ENCODE measurements around the gene INKA1. TPM values are rescaled to one million over a fixed set of nuclear protein-coding genes. Genes with fewer than 3 reads are reported as not detected.
A peak's percentile ranks its signal among the peaks of the same experiment; 100 is the strongest.
"Not testable (repeated sequence)": the region's sequence is repeated elsewhere in the genome, so short reads cannot be mapped to it uniquely, and the experiment has no call there.

INKA1 gene
- polyA plus RNA-seq, 1 donor, result 4.6 TPM

DNA sequence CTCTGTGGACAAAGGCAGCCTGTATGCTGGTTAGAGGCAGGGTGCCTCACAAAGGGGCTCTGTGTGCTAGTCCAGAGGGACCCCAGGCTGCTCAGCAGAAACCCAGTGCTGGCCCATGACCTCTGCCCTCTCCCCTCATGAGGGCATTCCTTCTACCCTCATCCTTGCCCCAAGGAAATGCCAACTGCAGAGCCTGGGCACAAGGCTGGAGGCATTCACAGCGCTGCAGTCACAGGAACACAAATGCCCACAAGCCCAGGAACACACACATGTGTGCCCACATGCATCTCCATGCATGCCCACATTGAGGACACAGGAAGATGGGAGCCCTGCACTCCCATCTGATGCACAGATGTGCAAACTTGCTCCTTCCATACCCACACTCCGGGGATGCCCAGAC is 3.8 kb downstream of the INKA1 start:
- Histone ChIP-seq H3K4me1 (ENCODE audit: control insufficient read depth, insufficient read depth, low read length) (peaks cover 31% of the 10 kb centered on the region), H3K27me3 (ENCODE audit: control insufficient read depth, insufficient read depth, low read length) (peaks cover 14% of the 10 kb centered on the region), H3K36me3 (ENCODE audit: control insufficient read depth, insufficient read depth, low read length) (peaks cover 30% of the 10 kb centered on the region), H3K9me3 (ENCODE audit: control insufficient read depth, low read depth, low read length) (no peaks in the 10 kb centered on the region), H3K4me3 (ENCODE audit: low read length) (no peak overlapping the region), H3K27ac (ENCODE audit: low read length) (peak overlapping the region; percentile 58)
- WGBS (ENCODE audit: insufficient coverage, low lambda C conversion rate), result no CpG with 5 or more reads among the region's 2 CpGs
- DNase-seq, result no peak

DNA sequence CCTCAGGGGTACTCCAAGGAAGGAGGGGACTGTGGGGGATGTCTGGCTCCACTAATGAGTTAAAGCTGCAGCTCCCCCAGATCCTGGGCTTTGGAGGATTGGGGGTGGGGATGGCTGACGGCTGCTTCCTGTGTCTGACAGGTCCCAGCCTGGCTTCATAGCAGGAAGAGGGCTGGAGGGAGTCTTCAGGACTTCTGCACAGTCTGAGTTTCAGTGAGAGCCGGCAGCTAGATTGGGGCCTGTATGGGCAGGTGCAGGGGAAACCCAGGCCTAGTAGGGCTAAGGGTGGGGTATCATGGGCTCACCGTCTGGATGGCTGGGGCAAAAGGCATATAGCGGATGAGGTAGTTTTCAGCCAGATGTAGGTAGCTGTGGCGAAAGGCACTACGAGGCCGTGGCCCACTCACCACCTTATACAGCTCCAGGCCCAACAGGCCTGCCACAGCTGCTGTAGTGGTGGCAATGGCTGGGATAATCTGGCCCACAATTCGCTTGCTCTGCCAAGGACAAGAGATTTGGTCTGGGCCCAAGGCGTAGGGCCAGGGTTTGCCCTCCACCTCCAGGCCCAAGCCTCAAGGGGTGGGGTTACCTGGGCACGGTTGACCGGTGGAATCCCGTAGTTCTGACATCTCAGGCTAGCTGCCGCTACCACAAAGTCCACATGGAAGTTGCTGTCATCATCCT is 4.5 kb downstream of the INKA1 start:
- no CpG with 5 or more reads among the region's 13 CpGs for WGBS (ENCODE audit: insufficient coverage, low lambda C conversion rate)
- no peak for DNase-seq
- Histone ChIP-seq H3K4me3 (ENCODE audit: low read length) (no peak overlapping the region), H3K27ac (ENCODE audit: low read length) (peak overlapping the region; percentile 58), H3K27me3 (ENCODE audit: control insufficient read depth, insufficient read depth, low read length) (peaks cover 13% of the 10 kb centered on the region), H3K36me3 (ENCODE audit: control insufficient read depth, insufficient read depth, low read length) (peaks cover 37% of the 10 kb centered on the region), H3K9me3 (ENCODE audit: control insufficient read depth, low read depth, low read length) (no peaks in the 10 kb centered on the region), H3K4me1 (ENCODE audit: control insufficient read depth, insufficient read depth, low read length) (peaks cover 29% of the 10 kb centered on the region)

DNA sequence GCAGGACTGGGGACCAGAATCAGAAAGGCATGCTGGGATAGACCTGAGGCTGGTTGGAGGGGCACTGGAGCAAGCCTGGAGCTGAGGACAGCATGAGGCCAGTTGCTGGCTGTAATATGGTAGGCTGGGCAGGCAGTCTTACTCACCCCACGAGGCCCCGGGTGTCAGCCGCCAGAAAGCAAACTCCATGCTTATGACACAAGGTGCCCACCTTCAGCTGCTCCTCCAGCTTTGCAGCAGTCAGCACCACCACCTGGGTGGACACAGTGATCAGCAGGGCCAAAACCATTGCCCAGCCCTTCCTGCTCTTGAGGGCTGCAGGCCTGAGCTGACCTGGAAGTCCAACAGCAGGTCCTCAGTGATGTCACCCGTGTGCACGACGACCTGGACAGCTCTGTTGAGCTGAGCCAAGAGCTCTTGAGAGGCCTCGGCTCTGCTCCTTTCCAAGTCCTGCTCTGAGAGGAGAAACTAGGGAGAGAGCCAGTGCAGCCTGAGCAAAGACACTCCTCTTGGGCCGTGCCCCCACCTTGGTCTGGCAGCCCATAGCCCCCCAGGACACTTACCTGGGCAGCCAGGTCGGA is 9.9 kb downstream of the INKA1 start:
- peak overlapping the region; percentile 36 for H3K4me3 ChIP-seq (ENCODE audit: low read length)
- H3K9me3 ChIP-seq (ENCODE audit: control insufficient read depth, low read depth, low read length), result no peaks in the 10 kb centered on the region
- H3K36me3 ChIP-seq (ENCODE audit: control insufficient read depth, insufficient read depth, low read length), result peaks cover 34% of the 10 kb centered on the region
- DNase-seq, result no peak
- peaks cover 16% of the 10 kb centered on the region for H3K4me1 ChIP-seq (ENCODE audit: control insufficient read depth, insufficient read depth, low read length)
- H3K27me3 ChIP-seq (ENCODE audit: control insufficient read depth, insufficient read depth, low read length), result no peaks in the 10 kb centered on the region
- no CpG with 5 or more reads among the region's 9 CpGs for WGBS (ENCODE audit: insufficient coverage, low lambda C conversion rate)
- peak overlapping the region; percentile 71 for H3K27ac ChIP-seq (ENCODE audit: low read length)

DNA sequence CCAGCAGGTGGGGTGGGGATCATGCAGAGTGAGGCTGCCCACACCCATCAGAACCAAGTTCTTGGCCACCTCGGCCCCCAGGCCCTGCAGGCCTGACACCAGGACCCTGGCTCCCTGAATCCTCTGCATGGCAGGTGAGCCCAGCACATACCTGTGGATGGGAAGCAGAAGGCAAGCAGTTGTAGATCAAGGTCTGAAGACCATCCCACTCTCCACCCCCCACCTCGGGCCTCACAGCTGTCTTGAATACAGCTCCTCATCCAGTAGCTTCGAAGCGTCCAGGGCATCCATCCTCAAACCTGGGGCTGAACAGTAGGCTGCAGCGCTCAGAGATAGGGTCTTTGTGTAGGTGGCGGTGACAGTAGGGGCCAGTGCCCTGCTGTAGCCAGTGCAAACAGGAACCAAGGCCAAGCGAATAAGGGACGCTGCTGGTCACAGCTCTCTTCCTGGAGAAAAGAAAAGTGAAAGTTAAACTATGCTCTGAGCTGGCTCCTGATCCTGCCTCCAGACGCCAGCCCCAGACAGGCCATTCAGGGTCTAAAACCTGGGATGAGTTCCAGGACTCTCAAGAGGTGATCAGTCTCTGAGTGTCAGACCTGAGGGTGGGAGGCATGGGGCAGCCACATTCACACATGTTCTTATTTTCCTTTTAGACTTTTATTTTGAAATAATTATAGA is 10.6 kb downstream of the INKA1 start, which contains the start of gene UBA7:
UBA7 (minus strand) TSS at position 457 of the 678 bp plus-strand sequence; CDS start at position 291, 166 bp downstream.
- Histone ChIP-seq H3K9me3 (ENCODE audit: control insufficient read depth, low read depth, low read length) (no peaks in the 10 kb centered on the region), H3K27ac (ENCODE audit: low read length) (peak within 1 kb of the TSS; percentile 71), H3K4me3 (ENCODE audit: low read length) (peak within 1 kb of the TSS; percentile 36), H3K27me3 (ENCODE audit: control insufficient read depth, insufficient read depth, low read length) (no peaks in the 10 kb centered on the region), H3K4me1 (ENCODE audit: control insufficient read depth, insufficient read depth, low read length) (peaks cover 16% of the 10 kb centered on the region), H3K36me3 (ENCODE audit: control insufficient read depth, insufficient read depth, low read length) (peaks cover 33% of the 10 kb centered on the region)
- peak; percentile 74 to 83 for DNase-seq
- 60% methylated on average over 1 of the region's 9 CpGs for WGBS (ENCODE audit: insufficient coverage, low lambda C conversion rate)

GRCh38 chr3:49823131-49823530 is 20.1 kb downstream of the INKA1 start:
- H3K27me3 ChIP-seq (ENCODE audit: control insufficient read depth, insufficient read depth, low read length); DNase-seq: not testable (repeated sequence)

DNA sequence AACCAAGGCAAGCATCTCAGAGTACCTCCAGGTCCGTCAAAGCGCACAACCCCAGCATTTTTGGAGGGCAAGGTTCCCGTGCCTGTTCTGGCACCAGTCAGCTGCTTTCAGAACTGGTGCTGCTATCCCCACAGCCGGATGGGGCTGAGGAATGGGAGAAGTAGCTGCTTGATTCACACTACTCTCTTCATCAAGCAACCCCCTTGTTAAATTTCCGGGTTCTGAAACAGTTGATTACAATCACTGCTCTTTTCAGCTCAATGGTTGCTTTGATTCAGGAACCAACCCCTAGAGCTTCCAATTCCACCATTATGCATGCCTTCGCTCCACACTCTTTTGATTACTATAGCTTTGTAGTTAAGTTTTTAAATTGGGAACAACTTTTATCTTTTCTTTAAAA is 23.0 kb downstream of the INKA1 start:
- WGBS (ENCODE audit: insufficient coverage, low lambda C conversion rate), result no CpG with 5 or more reads among the region's 6 CpGs
- H3K27ac ChIP-seq (ENCODE audit: low read length), result no peak overlapping the region
- no peaks in the 10 kb centered on the region for H3K9me3 ChIP-seq (ENCODE audit: control insufficient read depth, low read depth, low read length)
- peaks cover 15% of the 10 kb centered on the region for H3K36me3 ChIP-seq (ENCODE audit: control insufficient read depth, insufficient read depth, low read length)
- DNase-seq, result no peak
- no peak overlapping the region for H3K4me3 ChIP-seq (ENCODE audit: low read length)
- H3K4me1 ChIP-seq (ENCODE audit: control insufficient read depth, insufficient read depth, low read length), result no peaks in the 10 kb centered on the region
- no peaks in the 10 kb centered on the region for H3K27me3 ChIP-seq (ENCODE audit: control insufficient read depth, insufficient read depth, low read length)

More at GRCh38 chr3:49823131-49823530, 20.1 kb downstream of the INKA1 start:
- not testable (repeated sequence) for H3K9me3 ChIP-seq (ENCODE audit: control insufficient read depth, low read depth, low read length); H3K27ac ChIP-seq (ENCODE audit: low read length); H3K4me3 ChIP-seq (ENCODE audit: low read length); H3K36me3 ChIP-seq (ENCODE audit: control insufficient read depth, insufficient read depth, low read length); H3K4me1 ChIP-seq (ENCODE audit: control insufficient read depth, insufficient read depth, low read length)
- WGBS (ENCODE audit: insufficient coverage, low lambda C conversion rate), result no CpG with 5 or more reads among the region's 3 CpGs

GRCh38 chr3:49831341-49831740 is 28.3 kb downstream of the INKA1 start:
- Histone ChIP-seq H3K9me3 (ENCODE audit: control insufficient read depth, low read depth, low read length) (no peaks in the 10 kb centered on the region), H3K4me1 (ENCODE audit: control insufficient read depth, insufficient read depth, low read length) (no peaks in the 10 kb centered on the region), H3K4me3 (ENCODE audit: low read length) (no peak overlapping the region), H3K36me3 (ENCODE audit: control insufficient read depth, insufficient read depth, low read length) (peaks cover 28% of the 10 kb centered on the region), H3K27me3 (ENCODE audit: control insufficient read depth, insufficient read depth, low read length) (no peaks in the 10 kb centered on the region), H3K27ac (ENCODE audit: low read length) (no peak overlapping the region)
- WGBS (ENCODE audit: insufficient coverage, low lambda C conversion rate), result no CpG with 5 or more reads among the region's 3 CpGs
- DNase-seq, result no peak

GRCh38 chr3:49839193-49839809 is 36.2 kb downstream of the INKA1 start:
- no peak overlapping the region for H3K4me3 ChIP-seq (ENCODE audit: low read length)
- no peak overlapping the region for H3K27ac ChIP-seq (ENCODE audit: low read length)
- WGBS (ENCODE audit: insufficient coverage, low lambda C conversion rate), result no CpG with 5 or more reads among the region's 6 CpGs
- H3K27me3 ChIP-seq (ENCODE audit: control insufficient read depth, insufficient read depth, low read length), result no peaks in the 10 kb centered on the region
- peak; percentile 61 to 63 for DNase-seq
- H3K36me3 ChIP-seq (ENCODE audit: control insufficient read depth, insufficient read depth, low read length), result peaks cover 6% of the 10 kb centered on the region
- no peaks in the 10 kb centered on the region for H3K9me3 ChIP-seq (ENCODE audit: control insufficient read depth, low read depth, low read length)
- H3K4me1 ChIP-seq (ENCODE audit: control insufficient read depth, insufficient read depth, low read length), result peaks cover 6% of the 10 kb centered on the region

DNA sequence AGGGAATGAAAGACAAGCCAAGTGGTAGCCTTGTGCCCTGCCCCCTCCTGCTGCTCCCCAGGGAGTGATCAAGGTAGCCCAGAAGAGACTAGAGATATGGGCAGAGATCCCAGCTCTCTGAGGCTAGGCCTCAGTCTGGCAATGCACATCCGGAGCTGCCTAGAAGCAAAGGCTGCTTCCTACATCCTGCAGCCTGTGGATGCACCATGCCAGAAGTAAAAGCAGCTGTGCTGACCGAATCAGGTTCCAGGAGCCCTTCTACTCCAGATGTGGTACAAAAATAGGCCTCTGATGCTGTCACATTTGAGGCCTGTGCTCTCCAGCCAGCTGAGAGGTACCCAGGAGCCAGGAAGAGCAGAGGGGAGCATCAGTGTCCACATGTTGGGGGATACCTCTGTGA is 37.3 kb downstream of the INKA1 start:
- no peak overlapping the region for H3K4me3 ChIP-seq (ENCODE audit: low read length)
- no peaks in the 10 kb centered on the region for H3K27me3 ChIP-seq (ENCODE audit: control insufficient read depth, insufficient read depth, low read length)
- H3K9me3 ChIP-seq (ENCODE audit: control insufficient read depth, low read depth, low read length), result no peaks in the 10 kb centered on the region
- no CpG with 5 or more reads among the region's 2 CpGs for WGBS (ENCODE audit: insufficient coverage, low lambda C conversion rate)
- H3K27ac ChIP-seq (ENCODE audit: low read length), result no peak overlapping the region
- H3K36me3 ChIP-seq (ENCODE audit: control insufficient read depth, insufficient read depth, low read length), result peaks cover 3% of the 10 kb centered on the region
- peaks cover 15% of the 10 kb centered on the region for H3K4me1 ChIP-seq (ENCODE audit: control insufficient read depth, insufficient read depth, low read length)
- no peak for DNase-seq

DNA sequence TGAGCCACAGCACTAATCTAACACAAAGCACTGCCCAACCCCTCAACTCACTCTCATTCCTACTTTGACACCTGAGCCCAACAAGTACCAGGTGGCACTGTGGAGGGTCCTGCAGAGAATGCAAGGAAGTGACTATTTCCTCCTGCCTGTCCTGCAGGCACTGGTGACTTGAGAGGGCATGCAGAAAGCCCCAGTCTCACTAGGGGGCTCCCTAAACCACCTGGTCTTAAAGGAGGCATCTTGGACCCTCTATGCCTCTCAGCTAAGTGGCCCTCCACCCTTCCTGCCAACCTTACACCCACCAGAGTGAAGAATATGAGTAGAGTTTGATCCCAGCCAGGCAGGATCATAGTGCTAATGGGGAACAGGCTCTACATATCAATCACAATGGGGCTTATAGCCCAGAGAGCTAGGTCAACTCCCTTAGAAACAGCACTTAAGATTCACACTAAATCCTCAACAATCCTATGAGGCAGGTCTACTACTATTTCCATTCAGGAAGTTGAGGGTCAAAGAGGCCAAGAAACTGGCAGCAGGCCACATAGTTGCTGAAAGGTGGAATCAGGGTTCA is 38.1 kb downstream of the INKA1 start:
- peaks cover 21% of the 10 kb centered on the region for H3K4me1 ChIP-seq (ENCODE audit: control insufficient read depth, insufficient read depth, low read length)
- no peaks in the 10 kb centered on the region for H3K9me3 ChIP-seq (ENCODE audit: control insufficient read depth, low read depth, low read length)
- peaks cover 3% of the 10 kb centered on the region for H3K36me3 ChIP-seq (ENCODE audit: control insufficient read depth, insufficient read depth, low read length)
- H3K27me3 ChIP-seq (ENCODE audit: control insufficient read depth, insufficient read depth, low read length), result no peaks in the 10 kb centered on the region
- DNase-seq, result peak; percentile 22 to 47
- H3K4me3 ChIP-seq (ENCODE audit: low read length), result no peak overlapping the region
- H3K27ac ChIP-seq (ENCODE audit: low read length), result no peak overlapping the region

All from large intestine (tissue), 3 donors.